Nephron (organoid): Measurements from ENCODE around the gene MUC12.

Source experiments
- H3K27ac Mint-ChIP-seq, 3 experiments: 2 replicates each; pipeline ENCODE4 v1.8.0; 2020; ENCODE audit warnings: mixed read lengths in 3 of 3, mild to moderate bottlenecking in 2 of 3, moderate library complexity in 1 of 3
- H3K27me3 Mint-ChIP-seq: 2 replicates; pipeline ENCODE4 v1.8.0; 2021; ENCODE audit warnings: low read depth, mild to moderate bottlenecking, moderate library complexity, mixed read lengths
- H3K36me3 Mint-ChIP-seq: 2 replicates; pipeline ENCODE4 v1.8.0; 2020; ENCODE audit warnings: low read depth, mixed read lengths
- H3K4me1 Mint-ChIP-seq: 2 replicates; pipeline ENCODE4 v1.8.0; 2020; ENCODE audit warnings: mixed read lengths
- H3K4me3 Mint-ChIP-seq, 3 experiments: 2 replicates each; pipeline ENCODE4 v1.8.0; 2020; ENCODE audit warnings: mild to moderate bottlenecking in 3 of 3, mixed read lengths in 3 of 3, moderate library complexity in 2 of 3
- H3K9me3 Mint-ChIP-seq: 2 replicates; pipeline ENCODE4 v1.8.0; 2020; ENCODE audit warnings: mixed read lengths
- TF ChIP-seq, protein P1 (sequence below), 3 experiments: fragments of 200-600 bp; sonication (generic); IDR thresholded peaks; one replicate each; pipeline ENCODE4 v1.5.0; 2021; ENCODE audit warnings: antibody characterized with exemption in 3 of 3; ENCODE audit not compliant: unreplicated experiment in 3 of 3

MUC12 gene

DNA sequence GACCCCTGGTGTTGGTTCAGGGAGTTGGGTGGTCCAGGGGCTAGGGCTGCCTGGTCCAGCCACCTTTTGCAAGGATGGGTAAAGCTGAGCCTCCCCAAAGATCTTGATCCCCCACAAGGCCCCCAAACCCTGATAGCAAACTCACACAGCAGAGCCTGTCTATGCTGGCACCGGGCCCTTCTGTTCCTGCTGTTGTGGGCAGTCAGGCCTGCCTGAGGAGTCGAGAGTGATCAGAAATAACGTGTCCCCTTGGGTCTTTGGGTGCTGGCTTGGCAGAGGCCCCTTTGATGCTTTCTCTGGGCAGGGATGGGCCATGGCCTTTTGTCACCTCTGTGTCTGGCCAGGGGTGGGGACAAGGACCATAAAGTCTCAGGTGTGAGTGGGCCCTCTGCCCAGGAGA lies 715 bp upstream of the MUC12 start:
- Mint-ChIP-seq H3K4me3 (no peak overlapping the region), H3K27me3 (peaks cover 90% of the 10 kb centered on the region), H3K9me3 (peaks cover 2% of the 10 kb centered on the region), H3K36me3 (no peaks in the 10 kb centered on the region), H3K4me1 (peaks cover 9% of the 10 kb centered on the region), H3K27ac (no peak overlapping the region)
- TF ChIP-seq, protein P1, sequence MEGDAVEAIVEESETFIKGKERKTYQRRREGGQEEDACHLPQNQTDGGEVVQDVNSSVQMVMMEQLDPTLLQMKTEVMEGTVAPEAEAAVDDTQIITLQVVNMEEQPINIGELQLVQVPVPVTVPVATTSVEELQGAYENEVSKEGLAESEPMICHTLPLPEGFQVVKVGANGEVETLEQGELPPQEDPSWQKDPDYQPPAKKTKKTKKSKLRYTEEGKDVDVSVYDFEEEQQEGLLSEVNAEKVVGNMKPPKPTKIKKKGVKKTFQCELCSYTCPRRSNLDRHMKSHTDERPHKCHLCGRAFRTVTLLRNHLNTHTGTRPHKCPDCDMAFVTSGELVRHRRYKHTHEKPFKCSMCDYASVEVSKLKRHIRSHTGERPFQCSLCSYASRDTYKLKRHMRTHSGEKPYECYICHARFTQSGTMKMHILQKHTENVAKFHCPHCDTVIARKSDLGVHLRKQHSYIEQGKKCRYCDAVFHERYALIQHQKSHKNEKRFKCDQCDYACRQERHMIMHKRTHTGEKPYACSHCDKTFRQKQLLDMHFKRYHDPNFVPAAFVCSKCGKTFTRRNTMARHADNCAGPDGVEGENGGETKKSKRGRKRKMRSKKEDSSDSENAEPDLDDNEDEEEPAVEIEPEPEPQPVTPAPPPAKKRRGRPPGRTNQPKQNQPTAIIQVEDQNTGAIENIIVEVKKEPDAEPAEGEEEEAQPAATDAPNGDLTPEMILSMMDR (IDR thresholded peaks at IDR 0.05; ENCODE audit: unreplicated experiment in 3 of 3): no peak

DNA sequence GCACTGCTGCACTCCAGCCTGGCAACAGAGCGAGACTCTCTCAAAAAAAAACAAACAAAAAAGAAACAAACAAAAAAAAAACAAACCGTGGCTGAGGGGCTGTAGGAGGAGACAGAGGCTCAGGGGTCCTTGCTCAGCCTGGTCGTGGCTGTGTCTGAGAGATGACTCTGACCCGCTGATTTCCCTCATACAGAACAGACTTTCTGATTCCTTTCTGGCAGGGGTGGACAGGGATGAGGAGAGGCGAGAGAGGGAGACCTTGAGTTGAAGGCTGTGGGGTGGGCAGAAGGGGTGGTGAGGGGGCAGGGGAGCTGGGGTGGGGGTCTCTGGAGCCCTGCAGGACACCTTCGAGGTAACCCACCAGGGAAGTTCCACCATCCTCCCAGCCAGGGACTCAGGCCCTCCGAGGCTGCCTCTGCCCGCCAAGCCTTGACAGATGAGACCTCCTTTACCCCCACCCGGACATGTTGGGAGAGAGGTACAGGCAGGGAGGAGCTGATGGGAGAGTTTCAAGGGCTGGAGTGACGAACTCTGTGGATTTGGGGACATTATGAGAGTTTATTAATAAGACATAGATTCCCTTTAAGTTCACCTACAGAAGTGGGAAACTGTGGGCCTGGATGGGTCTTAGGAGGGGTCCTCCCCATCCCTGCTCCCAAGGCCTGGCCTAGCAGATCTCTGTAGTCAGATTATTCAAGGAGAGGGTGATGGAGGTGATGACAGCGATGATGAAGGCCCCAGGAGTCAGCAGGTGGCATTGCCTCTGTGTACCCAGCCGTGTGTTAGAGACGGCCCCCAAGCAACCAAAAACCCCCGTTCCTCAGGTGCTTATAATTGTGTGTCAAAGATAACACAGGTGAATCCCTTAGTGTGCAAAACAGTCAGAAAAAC lies 2.0 kb downstream of the MUC12 start:
- Mint-ChIP-seq H3K27me3 (peaks cover 76% of the 10 kb centered on the region), H3K27ac (no peak overlapping the region), H3K36me3 (no peaks in the 10 kb centered on the region), H3K4me1 (peaks cover 4% of the 10 kb centered on the region), H3K4me3 (no peak overlapping the region), H3K9me3 (peaks cover 7% of the 10 kb centered on the region)
- TF ChIP-seq, protein P1 (IDR thresholded peaks at IDR 0.05; ENCODE audit: unreplicated experiment in 3 of 3): no peak

DNA sequence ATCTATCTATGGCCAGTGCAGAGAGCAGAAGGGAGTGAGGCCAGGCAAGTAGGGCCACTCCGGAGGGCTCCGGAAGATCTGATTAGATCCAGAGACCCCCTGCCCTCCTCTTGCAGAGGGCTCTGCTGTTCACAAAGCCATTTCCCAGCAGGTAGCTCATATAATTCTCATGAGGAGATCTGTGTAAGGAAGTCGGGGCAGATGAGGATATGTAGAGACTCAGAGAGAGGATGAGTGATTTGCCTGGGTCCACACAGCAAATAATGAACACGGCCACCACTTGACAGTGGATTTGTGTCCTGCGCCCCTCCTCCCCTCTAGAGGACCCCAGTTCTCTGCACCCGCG lies 2.6 kb downstream of the MUC12 start:
- no peak overlapping the region for H3K27ac Mint-ChIP-seq
- H3K36me3 Mint-ChIP-seq: no peaks in the 10 kb centered on the region
- peaks cover 70% of the 10 kb centered on the region for H3K27me3 Mint-ChIP-seq
- peaks cover 4% of the 10 kb centered on the region for H3K4me1 Mint-ChIP-seq
- TF ChIP-seq, protein P1 (IDR thresholded peaks at IDR 0.05; ENCODE audit: unreplicated experiment in 3 of 3): no peak
- peaks cover 7% of the 10 kb centered on the region for H3K9me3 Mint-ChIP-seq
- H3K4me3 Mint-ChIP-seq: no peak overlapping the region

DNA sequence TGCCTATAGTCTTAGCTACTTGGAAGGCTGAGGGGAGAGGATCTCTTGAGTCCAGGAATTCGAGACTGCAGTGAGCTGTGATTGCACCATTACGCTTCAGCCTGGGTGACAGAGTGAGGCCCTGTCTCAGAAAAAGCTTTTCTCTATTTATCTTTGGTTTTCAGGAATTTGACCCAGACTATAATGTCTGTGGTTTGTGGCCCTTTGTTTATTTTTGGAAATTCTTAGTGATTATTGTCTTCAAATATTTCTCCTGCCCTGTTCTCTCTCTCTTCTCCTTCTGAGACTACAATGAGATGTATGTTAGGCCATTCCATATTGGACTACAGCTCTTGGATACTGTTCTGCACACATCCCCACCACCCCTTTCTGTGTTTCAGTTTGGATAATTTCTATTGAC lies 4.7 kb downstream of the MUC12 start:
- Mint-ChIP-seq H3K36me3 (no peaks in the 10 kb centered on the region), H3K4me3 (no peak overlapping the region), H3K27me3 (peaks cover 50% of the 10 kb centered on the region), H3K4me1 (no peaks in the 10 kb centered on the region), H3K9me3 (peaks cover 7% of the 10 kb centered on the region), H3K27ac (no peak overlapping the region)
- TF ChIP-seq, protein P1 (IDR thresholded peaks at IDR 0.05; ENCODE audit: unreplicated experiment in 3 of 3): no peak

DNA sequence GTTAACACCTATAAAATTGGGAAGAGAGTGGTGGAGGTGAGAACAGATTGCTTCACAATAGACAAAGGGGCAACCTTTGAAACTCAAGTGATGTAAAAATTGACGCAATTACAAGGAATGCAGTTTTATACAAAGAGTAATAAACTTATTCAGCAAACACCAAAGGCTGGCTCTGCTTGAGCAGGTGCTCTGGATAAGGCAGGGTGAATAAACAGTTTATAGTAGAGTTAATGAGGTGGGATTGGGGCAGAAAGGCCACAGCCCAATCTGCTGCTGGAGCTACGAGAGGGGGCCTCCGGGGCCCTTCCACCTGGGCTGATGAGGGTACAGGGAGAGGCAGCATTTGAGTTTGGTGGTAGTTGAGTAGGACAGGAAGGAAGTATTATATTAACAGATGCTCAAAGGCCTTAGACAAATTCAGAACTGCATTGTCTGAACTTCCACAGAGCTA lies 6.0 kb downstream of the MUC12 start:
- Mint-ChIP-seq H3K4me3 (no peak overlapping the region), H3K27me3 (peaks cover 36% of the 10 kb centered on the region), H3K36me3 (no peaks in the 10 kb centered on the region), H3K4me1 (no peaks in the 10 kb centered on the region), H3K27ac (no peak overlapping the region), H3K9me3 (peaks cover 7% of the 10 kb centered on the region)
- TF ChIP-seq, protein P1 (IDR thresholded peaks at IDR 0.05; ENCODE audit: unreplicated experiment in 3 of 3): no peak

DNA sequence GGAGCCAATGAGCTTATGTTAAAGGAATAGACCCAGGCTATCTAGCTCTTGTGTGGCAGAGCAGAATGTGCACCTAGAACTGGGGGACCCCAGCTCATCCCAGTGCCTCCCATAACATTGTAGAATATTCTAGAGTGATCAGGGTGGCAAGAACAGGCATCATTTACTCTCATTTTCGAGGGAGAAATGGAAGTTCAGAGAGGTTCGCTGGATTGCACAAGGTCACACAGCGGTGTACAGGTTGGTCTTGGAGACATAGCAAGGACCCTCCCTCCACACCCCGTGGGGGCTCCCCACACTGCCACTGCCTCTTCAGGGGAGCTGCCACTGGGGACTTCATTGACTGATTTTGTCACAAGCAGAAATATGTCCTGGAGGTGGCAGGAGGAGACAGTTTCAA lies 8.9 kb downstream of the MUC12 start:
- Mint-ChIP-seq H3K4me3 (no peak overlapping the region), H3K4me1 (no peaks in the 10 kb centered on the region), H3K36me3 (no peaks in the 10 kb centered on the region), H3K27ac (no peak overlapping the region), H3K27me3 (peaks cover 12% of the 10 kb centered on the region), H3K9me3 (peaks cover 5% of the 10 kb centered on the region)
- TF ChIP-seq, protein P1 (IDR thresholded peaks at IDR 0.05; ENCODE audit: unreplicated experiment in 3 of 3): no peak
